Activated T-helper 9 cell treated with anti-CD3 and anti-CD28 coated beads, Interleukin-2, amount 50 U/mL, for 16 hours (primary cell): ENCODE data around the gene PRR14L.
A peak's percentile ranks its signal among the peaks of the same experiment; 100 is the strongest.
"Not testable (repeated sequence)": the region's sequence is repeated elsewhere in the genome, so short reads cannot be mapped to it uniquely, and the experiment has no call there.

Source experiments
- DNase-seq: peaks from one replicate; pipeline ENCODE4 v3.0.0-alpha.2; 2020; ENCODE audit warnings: low read depth

The PRR14L gene

GRCh38 chr22:31681349-31682345 is 68.3 kb downstream of the PRR14L start:
- no peak for DNase-seq

GRCh38 chr22:31680861-31681341 is 69.0 kb downstream of the PRR14L start:
- DNase-seq = no peak

GRCh38 chr22:31678748-31679147 is 71.2 kb downstream of the PRR14L start:
- no peak for DNase-seq

- DNase-seq = peak; percentile 86
These were observed 73.2 kb downstream of the PRR14L start for GRCh38 chr22:31676700-31677099.

GRCh38 chr22:31674219-31674618 is 75.7 kb downstream of the PRR14L start:
- not testable (repeated sequence) for DNase-seq

GRCh38 chr22:31668849-31669248 is 81.1 kb downstream of the PRR14L start:
- not testable (repeated sequence) for DNase-seq

GRCh38 chr22:31662668-31663037 is 87.3 kb downstream of the PRR14L start:
- DNase-seq = no peak

- DNase-seq = peak; percentile 96
These were observed 87.9 kb downstream of the PRR14L start, which contains the start of gene PISD for GRCh38 chr22:31661851-31662667. TSS of gene PISD (minus strand) at chr22:31662215. CDS start at chr22:31662208, 7 bp downstream.

GRCh38 chr22:31660860-31661341 is 89.0 kb downstream of the PRR14L start:
- DNase-seq = peak; percentile 34

GRCh38 chr22:31659246-31659645 is 90.7 kb downstream of the PRR14L start:
- no peak for DNase-seq

GRCh38 chr22:31654408-31654807 is 95.5 kb downstream of the PRR14L start:
- no peak for DNase-seq

GRCh38 chr22:31653944-31654343 is 96.0 kb downstream of the PRR14L start:
- no peak for DNase-seq

- DNase-seq = no peak
These were observed 96.8 kb downstream of the PRR14L start for GRCh38 chr22:31652911-31653684.

GRCh38 chr22:31652088-31652487 is 97.8 kb downstream of the PRR14L start:
- no peak for DNase-seq

GRCh38 chr22:31651664-31652063 is 98.3 kb downstream of the PRR14L start:
- DNase-seq = no peak

GRCh38 chr22:31650391-31650790 is 99.5 kb downstream of the PRR14L start:
- DNase-seq = no peak

GRCh38 chr22:31647523-31648320 is 102.2 kb downstream of the PRR14L start:
- DNase-seq = no peak

GRCh38 chr22:31647066-31647465 is 102.9 kb downstream of the PRR14L start:
- DNase-seq = no peak

- peak; percentile 37 for DNase-seq
These were observed 103.5 kb downstream of the PRR14L start for GRCh38 chr22:31646186-31647019.
